Stimulated activated naive CD8-positive, alpha-beta T cell treated with anti-CD3 and anti-CD28 coated beads, Interleukin-15, Interleukin-2, amounts not matched to agents 100 ng/mL and 50 ng/mL, for 24 hours (primary cell): ENCODE measurements around the gene UBE2D3.
"Not testable (repeated sequence)": the region's sequence is repeated elsewhere in the genome, so short reads cannot be mapped to it uniquely, and the experiment has no call there.

Experiments
- H3K27ac Mint-ChIP-seq: one replicate; pipeline ENCODE4 v1.8.0; 2021; ENCODE audit warnings: mild to moderate bottlenecking, mixed read lengths
- H3K27me3 Mint-ChIP-seq: one replicate; pipeline ENCODE4 v1.8.0; 2021; ENCODE audit warnings: mixed read lengths
- H3K36me3 Mint-ChIP-seq: one replicate; pipeline ENCODE4 v1.8.0; 2021; ENCODE audit warnings: low read depth, mixed read lengths
- H3K4me1 Mint-ChIP-seq: one replicate; pipeline ENCODE4 v1.8.0; 2021; ENCODE audit warnings: low read depth, mixed read lengths
- H3K4me3 Mint-ChIP-seq: one replicate; pipeline ENCODE4 v1.8.0; 2021; ENCODE audit warnings: mild to moderate bottlenecking, mixed read lengths
- H3K9me3 Mint-ChIP-seq: one replicate; pipeline ENCODE4 v1.8.0; 2021; ENCODE audit warnings: mixed read lengths

UBE2D3 gene

DNA sequence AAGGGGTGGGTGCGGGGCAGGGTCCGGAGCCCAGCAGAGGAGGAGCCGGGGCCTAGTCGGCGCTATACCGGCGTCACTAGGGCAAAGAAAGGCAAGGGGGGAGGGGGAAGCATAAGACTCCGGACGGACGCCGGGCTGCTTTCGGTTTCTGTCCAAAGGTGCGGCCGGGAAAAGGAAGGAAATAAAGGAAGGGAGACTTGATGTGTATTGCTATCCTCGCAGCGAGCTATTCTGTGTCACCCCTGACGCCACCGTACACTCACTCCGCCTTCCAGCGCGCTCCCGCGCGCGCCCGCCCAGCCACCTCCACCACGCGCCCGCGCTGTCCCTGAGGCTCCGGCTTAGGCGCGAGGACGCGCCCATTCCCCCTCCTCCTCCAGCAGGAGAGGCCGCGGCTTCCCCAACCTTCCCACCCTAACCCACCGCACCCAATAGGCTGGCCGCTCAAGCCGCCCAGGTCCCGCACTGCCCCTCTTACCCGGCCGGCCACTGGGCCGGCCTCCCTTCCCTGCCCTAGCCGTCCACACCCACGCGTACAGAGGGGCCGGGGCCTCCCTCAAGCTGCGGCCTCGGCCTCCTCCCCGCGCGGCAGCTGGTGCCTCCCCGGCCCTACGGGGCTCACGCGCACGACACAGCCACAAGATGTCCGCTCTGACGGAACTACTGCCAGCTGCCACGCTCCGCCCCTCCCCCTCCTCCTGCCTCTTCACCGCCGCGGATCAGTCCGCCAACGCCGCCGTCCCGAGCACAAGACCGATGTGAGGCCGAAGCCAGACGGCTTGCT is at the start of gene UBE2D3:
TSS of gene UBE2D3 (minus strand) at position 662 of the 784 bp plus-strand sequence. CDS start 1,043 bp downstream, outside the sequence.
- H3K27ac Mint-ChIP-seq = no peak within 1 kb of the TSS
- no peak within 1 kb of the TSS for H3K4me3 Mint-ChIP-seq
- H3K4me1 Mint-ChIP-seq = peaks cover 38% of the 10 kb centered on the region
- H3K36me3 Mint-ChIP-seq = peaks cover 4% of the 10 kb centered on the region
- H3K27me3 Mint-ChIP-seq = no peaks in the 10 kb centered on the region
- no peaks in the 10 kb centered on the region for H3K9me3 Mint-ChIP-seq

DNA sequence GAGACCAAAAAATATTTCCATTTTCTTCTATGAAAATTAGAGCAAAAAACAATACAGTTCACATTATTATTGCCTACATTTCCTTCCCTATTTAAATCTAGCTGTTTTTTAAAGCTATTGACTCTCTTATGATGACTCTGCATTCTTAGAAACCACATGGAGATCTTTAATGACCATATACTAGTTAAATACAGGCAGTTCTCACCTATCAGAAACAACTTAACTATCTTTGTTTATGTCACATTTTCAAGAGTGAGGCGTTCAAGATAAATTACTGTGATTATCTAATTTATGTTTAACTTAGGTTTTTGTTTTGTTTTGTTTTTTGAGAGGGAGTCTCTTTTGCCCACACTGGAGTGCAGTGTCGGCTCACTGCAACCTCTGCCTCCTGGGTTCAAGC is 44.4 kb upstream of the UBE2D3 start:
- Mint-ChIP-seq H3K27ac (no peak overlapping the region), H3K4me3 (peak overlapping the region; percentile 39), H3K36me3 (peaks cover 48% of the 10 kb centered on the region), H3K9me3 (no peaks in the 10 kb centered on the region), H3K4me1 (peaks cover 44% of the 10 kb centered on the region), H3K27me3 (no peaks in the 10 kb centered on the region)

DNA sequence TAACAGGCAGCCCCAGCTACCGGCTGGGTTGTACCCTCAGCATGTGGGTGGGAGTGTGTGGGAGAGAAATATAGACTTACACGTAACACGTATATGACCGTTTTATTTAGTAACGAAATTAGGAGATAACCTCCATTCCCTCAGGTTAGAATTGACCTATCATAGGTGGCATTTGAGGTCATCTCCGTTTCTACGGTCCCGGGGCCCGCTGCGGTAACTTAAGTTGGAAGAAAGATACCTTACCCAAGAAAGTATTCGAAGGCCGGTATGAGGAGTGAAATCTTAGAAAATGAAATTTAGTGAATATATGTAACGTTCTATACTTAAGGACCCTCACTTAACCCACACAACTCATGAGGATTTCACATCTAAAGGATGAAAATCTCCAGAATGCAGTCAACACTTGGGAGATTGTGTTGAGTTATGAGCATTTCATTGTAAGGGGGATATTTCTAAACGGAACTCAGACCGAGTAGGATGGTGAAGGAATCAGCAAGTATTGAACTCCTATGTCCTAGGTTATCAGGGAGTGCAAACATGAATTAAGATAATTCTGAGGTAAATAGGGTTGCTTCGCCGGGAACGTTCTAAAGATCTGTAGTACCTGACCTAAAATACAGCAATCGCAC is 42.3 kb upstream of the UBE2D3 start:
- Mint-ChIP-seq H3K4me1 (peaks cover 65% of the 10 kb centered on the region), H3K27ac (peak overlapping the region; percentile 96), H3K27me3 (no peaks in the 10 kb centered on the region), H3K36me3 (peaks cover 39% of the 10 kb centered on the region), H3K4me3 (peak overlapping the region; percentile 92), H3K9me3 (no peaks in the 10 kb centered on the region)

DNA sequence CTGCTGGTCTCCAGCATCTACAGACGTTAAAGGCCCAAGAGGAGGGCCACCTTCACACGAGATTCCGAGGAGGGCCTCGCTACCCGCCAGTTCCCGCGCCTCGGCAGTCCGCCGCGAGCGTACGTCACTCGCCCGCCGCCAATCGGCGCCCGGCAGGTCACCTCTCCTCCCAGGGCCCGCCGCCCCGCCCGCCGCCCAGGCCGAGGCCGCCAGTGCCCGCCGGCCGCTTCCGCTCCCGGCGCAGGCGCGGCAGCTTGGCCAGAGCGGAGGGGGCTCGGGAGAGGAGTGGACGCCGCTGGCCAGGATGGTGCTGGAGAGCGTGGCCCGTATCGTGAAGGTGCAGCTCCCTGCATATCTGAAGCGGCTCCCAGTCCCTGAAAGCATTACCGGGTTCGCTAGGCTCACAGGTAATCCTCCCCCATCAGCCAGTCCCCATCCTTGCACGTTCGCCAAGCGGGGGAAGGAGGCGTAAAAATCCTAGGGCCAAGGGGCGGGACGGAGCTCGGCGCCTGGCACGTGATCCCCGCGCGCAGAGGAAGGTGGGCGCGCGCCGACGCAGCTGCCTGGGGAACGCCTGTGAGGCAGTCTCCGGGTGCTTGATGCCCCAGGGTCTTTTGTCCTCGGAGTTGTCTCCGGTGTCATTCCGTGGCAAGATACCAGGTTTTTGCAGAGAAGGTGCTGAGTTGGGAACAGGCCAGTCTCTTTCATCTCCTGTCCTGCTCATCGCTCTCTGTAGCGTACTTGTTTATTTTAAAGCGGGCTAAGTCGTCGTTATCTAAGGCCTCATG is 41.6 kb upstream of the UBE2D3 start, which contains the start of gene CISD2:
TSS of gene CISD2 (plus strand) at position 212 of the 788 bp plus-strand sequence. CDS start at position 305, 93 bp downstream.
- Mint-ChIP-seq H3K4me3 (peak within 1 kb of the TSS; percentile 92), H3K27me3 (no peaks in the 10 kb centered on the region), H3K9me3 (no peaks in the 10 kb centered on the region), H3K27ac (peak within 1 kb of the TSS; percentile 97), H3K4me1 (peaks cover 72% of the 10 kb centered on the region), H3K36me3 (peaks cover 35% of the 10 kb centered on the region)

DNA sequence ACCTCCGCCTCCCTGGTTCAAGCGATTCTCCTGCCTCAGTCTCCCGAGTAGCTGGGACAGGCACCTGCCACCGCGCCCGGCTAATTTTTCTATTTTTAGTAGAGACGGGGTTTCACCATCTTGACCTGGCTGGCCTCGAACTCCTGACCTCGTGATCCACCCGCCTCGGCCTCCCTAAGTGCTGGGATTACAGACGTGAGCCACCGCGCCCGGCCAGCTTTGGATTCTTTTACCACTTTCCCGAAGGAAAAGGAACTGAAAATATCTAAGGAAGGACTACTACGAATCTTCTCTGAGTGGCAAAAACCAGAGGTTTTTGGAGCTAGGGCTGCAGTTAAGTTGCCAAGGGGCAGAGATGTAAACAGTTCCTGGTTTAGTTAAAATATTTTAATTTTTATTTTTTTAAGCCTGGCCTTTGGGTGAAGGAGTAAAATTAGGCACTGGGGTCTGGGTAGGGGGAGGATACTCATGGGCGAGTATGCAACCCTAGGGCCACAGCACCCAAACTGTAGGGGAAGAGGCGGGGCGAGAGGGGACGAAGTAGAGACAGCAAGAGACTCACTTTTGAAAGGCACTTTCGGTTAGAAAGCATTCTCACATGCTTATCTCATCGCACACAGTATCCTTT is 40.9 kb upstream of the UBE2D3 start:
- H3K27ac Mint-ChIP-seq = peak overlapping the region; percentile 97
- H3K4me3 Mint-ChIP-seq = peak overlapping the region; percentile 92
- H3K4me1 Mint-ChIP-seq = peaks cover 72% of the 10 kb centered on the region
- no peaks in the 10 kb centered on the region for H3K9me3 Mint-ChIP-seq
- no peaks in the 10 kb centered on the region for H3K27me3 Mint-ChIP-seq
- H3K36me3 Mint-ChIP-seq = peaks cover 28% of the 10 kb centered on the region

DNA sequence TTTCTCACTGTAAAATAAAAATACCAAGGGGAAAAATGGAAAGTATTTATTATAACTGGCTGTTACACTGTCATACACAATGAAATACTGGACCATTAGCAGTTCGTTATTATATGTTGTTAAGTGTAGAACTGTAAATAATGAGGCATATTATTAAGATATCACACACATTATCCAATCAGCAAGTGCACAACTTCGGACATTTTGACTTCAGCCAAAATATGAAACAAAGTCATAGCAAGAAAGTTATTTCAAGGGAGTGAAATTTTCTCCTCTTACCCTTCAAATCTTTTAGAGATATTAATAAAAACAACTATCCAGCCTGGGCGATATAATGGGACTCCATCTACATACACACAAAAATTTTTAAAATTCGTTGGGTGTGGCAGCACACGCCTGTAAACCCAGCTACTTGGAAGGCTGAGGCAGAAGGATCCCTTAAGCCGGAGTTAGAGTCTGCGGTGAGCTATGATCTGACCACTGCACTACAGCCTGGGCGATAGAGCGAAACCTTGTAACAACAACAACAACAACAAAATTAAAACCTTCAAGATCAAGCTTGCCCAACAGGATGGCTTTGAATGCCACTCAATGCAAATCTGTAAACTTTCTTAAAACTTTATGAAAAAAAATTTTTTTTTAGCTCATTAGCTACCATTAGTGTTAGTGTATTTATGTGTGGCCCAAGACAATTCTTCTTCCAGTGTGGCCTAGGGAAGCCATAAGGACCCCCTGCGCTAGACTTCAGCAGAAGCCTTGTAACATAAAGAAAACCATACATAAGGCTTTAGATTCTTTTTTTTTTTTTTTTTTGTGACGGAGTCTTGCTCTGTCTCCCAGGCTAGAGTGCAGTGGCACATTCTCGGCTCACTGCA is 40.2 kb upstream of the UBE2D3 start:
- Mint-ChIP-seq H3K4me3 (peak overlapping the region; percentile 92), H3K4me1 (peaks cover 69% of the 10 kb centered on the region), H3K27me3 (no peaks in the 10 kb centered on the region), H3K9me3 (no peaks in the 10 kb centered on the region), H3K27ac (peak overlapping the region; percentile 97), H3K36me3 (peaks cover 25% of the 10 kb centered on the region)

DNA sequence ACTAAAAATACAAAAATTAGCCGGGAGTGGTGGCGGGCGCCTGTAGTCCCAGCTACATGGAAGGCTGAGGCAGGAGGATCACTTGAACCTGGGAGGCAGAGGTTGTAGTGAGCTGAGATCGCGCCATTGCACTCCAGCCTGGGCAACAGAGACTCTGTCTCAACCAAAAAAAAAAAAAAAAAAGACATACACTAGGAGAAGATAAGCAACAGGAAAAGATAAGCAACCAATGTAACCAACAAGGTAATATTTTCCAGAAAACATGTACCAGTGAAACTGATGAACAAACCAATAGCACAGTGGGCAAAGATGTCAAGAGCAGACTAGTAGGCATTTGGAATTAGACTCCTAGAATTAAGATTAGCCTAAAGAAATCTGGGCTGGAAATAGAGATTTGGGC is 38.0 kb upstream of the UBE2D3 start:
- H3K4me1 Mint-ChIP-seq = peaks cover 52% of the 10 kb centered on the region
- H3K27ac Mint-ChIP-seq = peak overlapping the region; percentile 74
- peak overlapping the region; percentile 24 for H3K4me3 Mint-ChIP-seq
- H3K27me3 Mint-ChIP-seq, H3K9me3 Mint-ChIP-seq: not testable (repeated sequence)
- peaks cover 36% of the 10 kb centered on the region for H3K36me3 Mint-ChIP-seq

DNA sequence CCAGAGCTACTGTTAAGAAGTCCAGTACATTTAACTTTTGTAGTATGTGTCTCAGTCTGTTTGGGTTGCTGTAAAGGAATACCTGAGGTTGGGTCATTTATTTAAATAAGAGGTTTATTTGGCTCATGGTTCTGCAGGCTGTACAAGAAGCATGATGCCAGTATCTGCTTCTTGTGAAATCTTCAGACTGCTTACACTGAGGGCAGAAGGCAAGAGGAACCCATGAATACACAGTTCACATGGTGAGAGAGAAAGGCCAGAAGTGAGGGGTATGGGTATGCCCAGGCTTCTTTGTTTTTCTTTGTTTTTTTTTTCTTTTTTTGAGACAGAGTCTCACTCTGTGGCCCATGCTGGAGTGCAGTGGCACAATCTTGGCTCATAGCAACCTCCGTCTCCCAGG is 35.4 kb upstream of the UBE2D3 start:
- Mint-ChIP-seq H3K4me1 (peaks cover 45% of the 10 kb centered on the region), H3K27me3 (no peaks in the 10 kb centered on the region), H3K4me3 (no peak overlapping the region), H3K9me3 (peaks cover 19% of the 10 kb centered on the region), H3K27ac (no peak overlapping the region), H3K36me3 (peaks cover 52% of the 10 kb centered on the region)

DNA sequence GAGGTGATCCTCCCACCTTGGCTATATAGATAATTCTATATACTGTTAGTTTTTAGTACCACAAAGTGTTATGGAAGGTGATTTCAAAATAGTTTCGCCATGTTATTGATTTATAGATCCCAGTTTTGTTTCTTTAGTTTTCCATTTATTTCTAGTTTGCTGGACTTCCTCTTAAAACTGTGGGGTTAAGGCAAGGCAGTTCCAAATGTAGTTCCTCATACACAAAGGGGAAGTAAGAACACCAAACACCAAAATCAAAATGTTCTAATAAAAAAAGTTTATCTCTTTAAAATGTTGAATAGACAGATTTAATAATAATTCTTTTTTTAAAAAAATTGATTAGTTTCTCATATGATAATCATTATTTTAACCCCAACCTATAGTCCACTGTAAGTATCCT is 34.7 kb upstream of the UBE2D3 start:
- no peak overlapping the region for H3K4me3 Mint-ChIP-seq

DNA sequence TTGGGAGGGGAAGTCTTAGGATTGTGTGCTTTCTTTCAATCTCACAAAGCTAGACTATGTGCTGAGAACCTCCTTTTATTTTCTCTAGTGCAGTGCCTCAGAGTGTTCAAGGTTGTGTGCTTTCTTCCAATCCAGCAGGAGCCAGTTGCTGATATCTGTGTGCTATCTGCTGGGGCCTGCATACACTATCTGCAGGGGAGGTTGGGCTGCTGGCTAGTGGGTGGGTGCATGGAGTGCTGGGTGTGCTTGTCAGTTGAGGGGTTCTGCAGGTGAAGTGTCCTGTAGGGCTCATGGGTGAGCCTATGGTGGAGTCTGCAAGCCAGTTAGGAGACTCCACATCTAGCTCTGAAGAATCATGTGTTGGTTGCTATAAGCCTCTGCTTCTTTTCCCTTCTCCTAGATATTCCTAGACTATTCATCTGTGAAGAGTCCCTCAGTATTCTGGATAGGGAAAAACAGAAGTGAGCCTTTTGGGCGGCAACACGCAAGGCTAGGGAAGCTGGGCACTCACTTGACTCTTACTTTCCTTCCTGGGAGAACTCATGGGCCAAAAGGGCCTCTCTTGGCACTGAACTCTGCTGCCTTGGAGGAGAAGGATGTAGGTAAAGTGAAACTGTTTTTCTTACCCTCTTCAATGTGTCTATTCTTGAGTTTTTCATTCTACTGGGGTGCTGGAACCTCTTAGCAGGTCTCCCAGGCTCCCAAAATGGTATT is 33.4 kb upstream of the UBE2D3 start:
- peaks cover 19% of the 10 kb centered on the region for H3K9me3 Mint-ChIP-seq
- H3K4me1 Mint-ChIP-seq = peaks cover 25% of the 10 kb centered on the region
- no peaks in the 10 kb centered on the region for H3K27me3 Mint-ChIP-seq
- H3K4me3 Mint-ChIP-seq = no peak overlapping the region
- no peak overlapping the region for H3K27ac Mint-ChIP-seq
- peaks cover 45% of the 10 kb centered on the region for H3K36me3 Mint-ChIP-seq

More for the DNA sequence above, 34.7 kb upstream of the UBE2D3 start:
- Mint-ChIP-seq H3K4me1 (peaks cover 37% of the 10 kb centered on the region), H3K27ac (no peak overlapping the region), H3K9me3 (peaks cover 19% of the 10 kb centered on the region), H3K36me3 (peaks cover 52% of the 10 kb centered on the region), H3K27me3 (no peaks in the 10 kb centered on the region)

DNA sequence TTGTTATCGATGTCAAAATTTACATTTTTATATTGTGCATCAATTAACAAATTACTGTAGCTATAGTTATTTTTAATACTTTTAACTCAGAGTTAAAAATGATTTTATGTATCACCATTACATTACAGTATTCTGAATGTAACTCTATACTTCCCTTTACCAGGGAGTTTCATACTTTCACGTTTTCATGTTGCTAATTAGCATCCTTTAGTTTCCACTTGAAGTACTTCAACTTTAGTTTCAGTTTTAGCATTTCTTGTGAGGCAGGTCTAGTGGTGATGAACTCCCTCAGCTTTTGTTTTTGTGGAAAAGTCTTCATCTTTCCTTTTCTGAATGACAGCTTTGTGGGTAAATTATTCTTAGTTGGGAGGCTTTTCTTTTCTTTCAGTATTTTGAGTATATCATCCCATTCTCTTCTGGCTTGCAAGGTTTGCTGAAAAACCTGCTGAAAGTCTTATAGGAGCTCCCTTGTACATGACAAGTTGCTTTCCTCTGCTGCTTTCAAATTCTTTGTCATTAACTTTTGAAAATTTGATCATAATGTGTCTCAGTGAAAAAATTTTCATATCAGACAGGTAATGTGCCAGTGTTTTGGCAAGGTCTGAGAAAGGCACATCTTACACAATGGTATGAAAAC is 31.6 kb upstream of the UBE2D3 start:
- Mint-ChIP-seq H3K4me3 (no peak overlapping the region), H3K4me1 (peaks cover 7% of the 10 kb centered on the region)

DNA sequence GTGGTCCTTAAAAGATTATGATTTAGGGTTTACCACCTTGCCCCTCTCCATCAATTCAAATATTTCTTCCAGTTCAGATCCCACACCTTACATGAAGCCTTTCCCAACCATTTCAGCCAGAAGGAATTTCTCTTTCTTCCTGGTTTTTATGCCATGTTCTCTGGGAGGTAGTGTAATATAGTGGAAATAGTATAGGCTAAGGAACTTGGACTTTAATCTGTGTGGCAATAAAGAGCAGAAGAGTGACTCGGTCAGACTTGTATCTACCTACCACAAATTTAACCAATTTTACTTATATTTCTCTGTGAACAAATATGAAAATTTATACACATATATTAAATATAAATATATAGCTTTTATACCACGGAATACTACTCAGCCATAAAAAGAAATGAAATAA is 23.0 kb upstream of the UBE2D3 start:
- Mint-ChIP-seq H3K9me3 (peaks cover 3% of the 10 kb centered on the region), H3K4me3 (no peak overlapping the region), H3K27me3 (no peaks in the 10 kb centered on the region), H3K36me3 (peaks cover 4% of the 10 kb centered on the region), H3K27ac (no peak overlapping the region), H3K4me1 (peaks cover 9% of the 10 kb centered on the region)

More for the DNA sequence above, 31.6 kb upstream of the UBE2D3 start:
- H3K36me3 Mint-ChIP-seq = peaks cover 35% of the 10 kb centered on the region
- H3K9me3 Mint-ChIP-seq = peaks cover 19% of the 10 kb centered on the region
- H3K27me3 Mint-ChIP-seq = no peaks in the 10 kb centered on the region
- H3K27ac Mint-ChIP-seq = no peak overlapping the region

DNA sequence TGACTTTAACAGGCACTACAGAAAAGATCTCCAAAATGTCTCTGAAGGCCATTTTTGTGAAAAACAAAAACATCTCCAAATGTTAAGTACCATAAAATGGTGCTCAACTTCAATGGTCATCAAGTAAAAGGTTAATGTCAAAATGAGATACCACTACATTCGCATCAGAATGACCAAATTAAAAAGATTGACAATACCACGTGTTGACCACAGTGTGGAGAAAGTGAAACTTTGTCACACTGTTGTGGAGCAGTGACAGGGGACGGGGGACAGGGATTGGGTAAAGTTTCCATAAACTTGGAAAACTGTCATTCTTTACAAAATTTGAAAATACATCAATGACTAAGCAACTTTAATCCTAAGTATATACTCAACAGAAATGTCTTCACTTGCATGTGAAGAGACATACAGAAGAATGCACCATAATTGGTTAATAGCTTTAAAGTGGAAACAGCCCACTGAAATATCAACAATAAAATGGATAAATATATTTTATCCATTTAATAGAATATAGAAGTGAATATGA is 22.3 kb upstream of the UBE2D3 start:
- Mint-ChIP-seq H3K4me1 (peaks cover 9% of the 10 kb centered on the region), H3K27ac (no peak overlapping the region), H3K36me3 (peaks cover 4% of the 10 kb centered on the region)

More for the DNA sequence above, 22.3 kb upstream of the UBE2D3 start:
- Mint-ChIP-seq H3K9me3 (peaks cover 3% of the 10 kb centered on the region), H3K27me3 (no peaks in the 10 kb centered on the region), H3K4me3 (no peak overlapping the region)
